Endothelial cell (in vitro differentiated cells): ENCODE measurements around the gene PITHD1. TPM values are rescaled to one million over a fixed set of nuclear protein-coding genes. Genes with fewer than 3 reads are reported as not detected.
"Not testable (repeated sequence)": the region's sequence is repeated elsewhere in the genome, so short reads cannot be mapped to it uniquely, and the experiment has no call there.

ENCODE experiments used
- DNase-seq: peaks from one replicate; pipeline ENCODE4 v3.0.0; 2021; ENCODE audit warnings: low spot score
- H3K27ac Mint-ChIP-seq: one replicate; pipeline ENCODE4 v1.8.0; 2021; ENCODE audit warnings: mixed read lengths, inconsistent platforms; ENCODE audit not compliant: unreplicated experiment
- H3K27me3 Mint-ChIP-seq: one replicate; pipeline ENCODE4 v1.8.0; 2021; ENCODE audit warnings: mild to moderate bottlenecking, moderate library complexity, mixed read lengths, inconsistent platforms; ENCODE audit not compliant: unreplicated experiment
- H3K36me3 Mint-ChIP-seq: one replicate; pipeline ENCODE4 v1.8.0; 2021; ENCODE audit warnings: mild to moderate bottlenecking, low read depth, mixed read lengths, inconsistent platforms; ENCODE audit not compliant: unreplicated experiment
- H3K4me1 Mint-ChIP-seq: one replicate; pipeline ENCODE4 v1.8.0; 2021; ENCODE audit warnings: mild to moderate bottlenecking, mixed read lengths, inconsistent platforms; ENCODE audit not compliant: unreplicated experiment
- H3K4me3 Mint-ChIP-seq: one replicate; pipeline ENCODE4 v1.8.0; 2021; ENCODE audit warnings: mild to moderate bottlenecking, mixed read lengths, inconsistent platforms; ENCODE audit not compliant: unreplicated experiment
- H3K9me3 Mint-ChIP-seq: one replicate; pipeline ENCODE4 v1.8.0; 2021; ENCODE audit warnings: mixed read lengths, inconsistent platforms; ENCODE audit not compliant: unreplicated experiment
- total RNA-seq: library from RNA; stranded (reverse); fragmentation: NEBNext Ultra II Directional; extraction: Animal tissue kit (Norgen Biotek cat#: 25700); gene quantifications from one replicate; pipeline ENCODE4 v1.2.1, GENCODE V29; 2021; ENCODE audit not compliant: unreplicated experiment
- TF ChIP-seq, protein P1 (sequence below): fragments of 200-600 bp; sonication (generic); IDR thresholded peaks from one replicate; pipeline ENCODE4 v1.5.0; 2021; ENCODE audit warnings: antibody characterized with exemption; ENCODE audit not compliant: unreplicated experiment

Gene PITHD1
- total RNA-seq, 1 donor from 2014 or later = 35.4 TPM

DNA sequence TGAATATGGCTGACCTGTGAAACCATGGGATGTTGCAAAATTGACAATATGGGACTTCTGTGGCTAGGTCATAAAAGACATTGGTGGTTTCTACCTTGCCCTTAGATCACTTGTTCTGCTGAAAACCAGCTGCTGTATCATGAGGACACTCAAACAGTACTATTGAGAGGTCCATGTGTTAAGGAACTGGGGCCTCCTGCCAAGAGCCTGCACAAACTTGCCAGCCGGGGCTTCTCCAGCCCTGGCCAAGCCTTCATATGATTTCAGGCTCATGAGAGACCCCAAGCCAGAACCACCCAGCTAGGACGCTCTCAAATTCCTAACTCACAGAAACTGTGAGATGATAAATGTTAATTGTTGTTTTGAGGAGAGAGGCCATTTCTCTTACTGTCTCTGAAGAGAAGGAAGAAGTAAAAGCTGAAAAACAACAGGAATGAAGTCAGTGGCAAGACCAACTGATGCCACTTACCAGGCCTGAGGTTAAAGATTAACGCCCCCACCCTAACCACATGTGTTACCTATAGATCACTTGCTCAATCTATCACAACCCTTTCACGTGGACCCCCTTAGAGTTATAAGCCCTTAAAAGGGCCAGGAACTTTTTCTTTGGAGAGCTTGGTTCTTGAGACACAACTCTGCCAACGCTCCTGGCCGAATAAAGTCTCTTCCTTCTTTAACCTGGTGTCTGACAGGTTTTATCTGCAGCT is 3.9 kb upstream of the PITHD1 start:
- Mint-ChIP-seq H3K27ac (no peak overlapping the region), H3K4me1 (peaks cover 7% of the 10 kb centered on the region), H3K4me3 (no peak overlapping the region), H3K27me3 (peaks cover 3% of the 10 kb centered on the region), H3K9me3 (no peaks in the 10 kb centered on the region), H3K36me3 (no peaks in the 10 kb centered on the region)
- DNase-seq = no peak
- TF ChIP-seq, protein P1, sequence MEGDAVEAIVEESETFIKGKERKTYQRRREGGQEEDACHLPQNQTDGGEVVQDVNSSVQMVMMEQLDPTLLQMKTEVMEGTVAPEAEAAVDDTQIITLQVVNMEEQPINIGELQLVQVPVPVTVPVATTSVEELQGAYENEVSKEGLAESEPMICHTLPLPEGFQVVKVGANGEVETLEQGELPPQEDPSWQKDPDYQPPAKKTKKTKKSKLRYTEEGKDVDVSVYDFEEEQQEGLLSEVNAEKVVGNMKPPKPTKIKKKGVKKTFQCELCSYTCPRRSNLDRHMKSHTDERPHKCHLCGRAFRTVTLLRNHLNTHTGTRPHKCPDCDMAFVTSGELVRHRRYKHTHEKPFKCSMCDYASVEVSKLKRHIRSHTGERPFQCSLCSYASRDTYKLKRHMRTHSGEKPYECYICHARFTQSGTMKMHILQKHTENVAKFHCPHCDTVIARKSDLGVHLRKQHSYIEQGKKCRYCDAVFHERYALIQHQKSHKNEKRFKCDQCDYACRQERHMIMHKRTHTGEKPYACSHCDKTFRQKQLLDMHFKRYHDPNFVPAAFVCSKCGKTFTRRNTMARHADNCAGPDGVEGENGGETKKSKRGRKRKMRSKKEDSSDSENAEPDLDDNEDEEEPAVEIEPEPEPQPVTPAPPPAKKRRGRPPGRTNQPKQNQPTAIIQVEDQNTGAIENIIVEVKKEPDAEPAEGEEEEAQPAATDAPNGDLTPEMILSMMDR = no peak

DNA sequence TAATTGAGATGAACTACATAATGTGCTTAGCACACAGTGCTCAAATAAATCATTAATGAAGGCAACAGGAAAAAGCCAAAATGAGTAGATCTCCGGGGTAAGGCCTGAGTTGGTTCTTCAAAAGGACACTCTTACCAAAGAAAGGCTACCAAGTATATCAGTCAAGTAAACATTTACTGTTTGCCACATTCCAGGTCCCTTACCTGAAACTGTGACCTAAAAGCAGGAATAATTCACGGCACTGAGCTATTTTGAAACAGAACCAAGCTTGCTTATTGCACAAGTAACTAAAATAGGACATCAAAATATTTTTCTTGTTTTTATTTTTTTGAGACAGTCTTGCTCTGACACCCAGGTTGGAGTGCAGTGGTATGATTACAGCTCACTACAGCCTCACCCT is 2.0 kb upstream of the PITHD1 start:
- Mint-ChIP-seq H3K27me3 (peaks cover 3% of the 10 kb centered on the region), H3K36me3 (no peaks in the 10 kb centered on the region), H3K4me1 (peaks cover 11% of the 10 kb centered on the region), H3K4me3 (no peak overlapping the region), H3K9me3 (no peaks in the 10 kb centered on the region), H3K27ac (no peak overlapping the region)
- TF ChIP-seq, protein P1 = no peak
- no peak for DNase-seq

DNA sequence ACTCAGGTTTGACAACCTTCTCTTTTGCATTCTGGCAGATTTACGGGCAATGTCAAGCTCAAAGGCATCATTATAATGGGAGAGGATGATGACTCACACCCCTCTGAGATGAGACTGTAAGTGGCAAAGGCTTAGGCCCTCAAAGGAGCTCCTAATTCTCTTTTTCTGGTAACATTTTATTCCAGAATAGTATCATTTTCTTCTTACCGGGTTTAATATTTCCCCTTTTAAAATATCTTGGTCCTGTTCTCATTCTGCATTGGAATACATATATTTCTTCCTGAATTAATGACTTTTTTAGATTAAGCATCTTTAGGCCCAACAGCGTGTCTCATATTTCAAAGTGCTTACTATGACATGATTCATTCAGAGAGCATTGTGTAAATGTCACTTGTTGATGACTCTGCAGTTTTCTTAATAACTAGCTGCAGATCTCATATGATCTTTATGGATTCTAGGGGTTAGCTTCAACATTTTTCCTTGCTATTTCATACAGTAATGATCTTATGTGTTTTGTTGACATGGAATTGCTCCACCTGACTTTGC is 1.7 kb downstream of the PITHD1 start:
- Mint-ChIP-seq H3K27ac (no peak overlapping the region), H3K27me3 (peaks cover 3% of the 10 kb centered on the region), H3K4me1 (peaks cover 11% of the 10 kb centered on the region), H3K4me3 (peak overlapping the region; percentile 79), H3K9me3 (no peaks in the 10 kb centered on the region), H3K36me3 (peaks cover 7% of the 10 kb centered on the region)
- no peak for DNase-seq
- TF ChIP-seq, protein P1 = no peak

DNA sequence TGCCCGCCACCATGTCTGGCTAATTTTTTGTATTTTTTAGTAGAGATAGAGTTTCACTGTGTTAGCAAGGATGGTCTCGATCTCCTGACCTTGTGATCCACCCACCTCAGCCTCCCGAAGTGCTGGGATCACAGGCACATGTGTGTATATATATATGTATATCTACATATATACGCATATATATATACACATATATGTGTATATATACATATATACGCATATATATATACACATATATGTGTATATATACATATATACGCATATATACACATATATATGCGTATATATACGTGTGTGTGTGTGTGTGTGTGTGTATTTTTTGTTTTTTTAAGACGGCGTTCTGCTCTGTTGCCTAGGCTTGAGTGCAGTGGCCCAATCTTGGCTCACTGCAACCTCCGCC is 4.9 kb downstream of the PITHD1 start:
- not testable (repeated sequence) for H3K27me3 Mint-ChIP-seq, DNase-seq, H3K4me1 Mint-ChIP-seq, H3K4me3 Mint-ChIP-seq, H3K27ac Mint-ChIP-seq, H3K9me3 Mint-ChIP-seq
- H3K36me3 Mint-ChIP-seq = peaks cover 26% of the 10 kb centered on the region

- no peak for DNase-seq
- no peaks in the 10 kb centered on the region for H3K27me3 Mint-ChIP-seq
- no peak overlapping the region for H3K4me3 Mint-ChIP-seq
- H3K36me3 Mint-ChIP-seq = peaks cover 27% of the 10 kb centered on the region
- TF ChIP-seq, protein P1 = no peak
- no peak overlapping the region for H3K27ac Mint-ChIP-seq
- no peaks in the 10 kb centered on the region for H3K4me1 Mint-ChIP-seq
- H3K9me3 Mint-ChIP-seq = no peaks in the 10 kb centered on the region
Observed at GRCh38 chr1:23784846-23785245, 6.6 kb downstream of the PITHD1 start.
